CD4-positive, alpha-beta T cell treated with Interleukin-2 at 100 ng/mL for 4 hours (primary cell): ENCODE results near the gene SMYD3.

ENCODE experiments used
- DNase-seq: peaks from one replicate; pipeline ENCODE4 v3.0.0-alpha.2; 2020; ENCODE audit warnings: low spot score

Gene SMYD3

GRCh38 chr1:246304484-246305259 lies 202.4 kb downstream of the SMYD3 start:
- no peak for DNase-seq

DNA sequence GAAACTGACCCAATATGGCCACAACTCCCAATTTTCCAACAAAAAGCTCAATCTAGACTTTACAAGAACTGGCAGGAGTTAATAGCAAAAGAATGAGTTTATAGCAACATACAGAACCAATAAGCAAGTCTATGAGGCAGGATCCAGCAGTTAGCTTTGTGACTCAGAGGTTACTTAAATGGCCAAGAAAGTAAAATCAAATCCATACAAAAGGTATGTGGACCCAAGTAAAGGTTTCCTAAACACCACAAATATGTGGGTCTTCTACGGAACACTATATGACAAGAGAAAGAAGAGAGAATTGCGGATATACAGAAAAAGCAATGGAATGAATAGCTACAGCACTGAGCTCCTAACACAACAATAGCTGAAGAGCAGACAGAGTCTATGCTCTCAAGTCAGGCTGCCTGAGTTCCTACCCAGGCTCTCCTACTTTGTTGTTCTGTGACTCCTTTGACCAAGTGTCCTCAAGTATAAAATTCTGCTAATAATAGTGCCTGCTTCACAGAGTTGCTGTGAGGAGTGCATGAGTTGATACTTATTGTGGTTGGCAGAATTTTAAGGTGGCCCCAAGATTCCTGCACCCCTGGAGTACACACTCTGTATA lies 204.3 kb downstream of the SMYD3 start:
- no peak for DNase-seq

DNA sequence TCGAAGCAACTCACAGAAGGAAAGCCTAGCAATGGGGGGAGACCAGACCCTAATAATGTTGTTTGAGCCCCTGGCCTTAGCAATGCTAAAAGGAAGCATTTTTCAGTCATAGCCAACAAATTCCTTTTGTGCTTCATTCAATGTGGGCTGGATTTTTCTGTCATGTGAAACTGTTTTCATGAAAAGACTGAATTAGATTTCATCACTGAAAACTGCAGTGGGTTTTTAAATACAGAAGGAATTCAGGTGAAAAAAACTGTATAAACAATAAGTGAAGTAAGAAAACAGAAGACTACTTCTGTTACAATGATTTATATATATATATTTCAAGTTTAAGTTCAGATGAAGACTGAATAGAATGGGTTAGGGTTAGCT lies 204.8 kb downstream of the SMYD3 start:
- no peak for DNase-seq

GRCh38 chr1:246301553-246302250 lies 205.4 kb downstream of the SMYD3 start:
- no peak for DNase-seq

DNA sequence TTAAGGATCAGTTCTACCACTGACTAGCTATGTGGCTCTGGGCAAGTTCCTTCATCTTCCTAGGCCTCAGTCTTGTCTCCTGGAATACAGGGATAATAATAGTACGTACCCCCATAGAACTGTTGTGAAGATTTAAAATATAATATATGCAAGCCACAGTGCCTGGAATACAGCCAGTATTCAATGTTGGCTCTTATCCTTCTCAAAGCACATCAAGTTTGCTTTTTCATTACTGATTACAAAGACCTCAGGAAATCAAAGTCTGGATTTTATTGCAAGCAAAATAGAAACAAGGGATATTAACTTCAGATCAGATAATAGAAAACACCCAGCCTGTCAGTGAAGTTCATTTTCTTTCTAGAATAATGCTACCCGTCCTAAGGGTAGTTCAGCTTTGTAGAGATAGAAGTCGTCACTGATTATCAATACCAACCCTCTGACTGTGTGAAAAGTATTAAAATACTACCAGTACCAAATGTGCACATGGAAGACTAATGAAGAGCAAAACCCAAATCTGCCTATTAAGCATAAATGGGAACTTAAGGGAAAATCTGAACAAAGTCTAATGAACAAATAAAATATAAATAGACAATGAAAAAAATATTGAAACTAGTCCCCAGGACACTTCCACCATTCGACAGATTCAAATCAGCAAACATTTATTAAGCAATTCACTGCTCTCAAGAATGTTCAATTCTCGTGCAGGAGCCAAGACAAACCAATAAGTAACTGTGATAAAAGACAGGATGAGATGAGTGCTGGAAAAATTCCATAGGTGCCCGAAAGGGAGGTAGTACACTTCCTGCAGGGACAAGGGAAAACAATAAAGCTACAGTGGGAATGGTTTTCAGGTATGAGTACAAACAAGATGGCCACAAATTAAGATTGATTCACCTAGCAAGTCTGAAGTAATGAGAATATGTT lies 206.2 kb downstream of the SMYD3 start:
- no peak for DNase-seq

DNA sequence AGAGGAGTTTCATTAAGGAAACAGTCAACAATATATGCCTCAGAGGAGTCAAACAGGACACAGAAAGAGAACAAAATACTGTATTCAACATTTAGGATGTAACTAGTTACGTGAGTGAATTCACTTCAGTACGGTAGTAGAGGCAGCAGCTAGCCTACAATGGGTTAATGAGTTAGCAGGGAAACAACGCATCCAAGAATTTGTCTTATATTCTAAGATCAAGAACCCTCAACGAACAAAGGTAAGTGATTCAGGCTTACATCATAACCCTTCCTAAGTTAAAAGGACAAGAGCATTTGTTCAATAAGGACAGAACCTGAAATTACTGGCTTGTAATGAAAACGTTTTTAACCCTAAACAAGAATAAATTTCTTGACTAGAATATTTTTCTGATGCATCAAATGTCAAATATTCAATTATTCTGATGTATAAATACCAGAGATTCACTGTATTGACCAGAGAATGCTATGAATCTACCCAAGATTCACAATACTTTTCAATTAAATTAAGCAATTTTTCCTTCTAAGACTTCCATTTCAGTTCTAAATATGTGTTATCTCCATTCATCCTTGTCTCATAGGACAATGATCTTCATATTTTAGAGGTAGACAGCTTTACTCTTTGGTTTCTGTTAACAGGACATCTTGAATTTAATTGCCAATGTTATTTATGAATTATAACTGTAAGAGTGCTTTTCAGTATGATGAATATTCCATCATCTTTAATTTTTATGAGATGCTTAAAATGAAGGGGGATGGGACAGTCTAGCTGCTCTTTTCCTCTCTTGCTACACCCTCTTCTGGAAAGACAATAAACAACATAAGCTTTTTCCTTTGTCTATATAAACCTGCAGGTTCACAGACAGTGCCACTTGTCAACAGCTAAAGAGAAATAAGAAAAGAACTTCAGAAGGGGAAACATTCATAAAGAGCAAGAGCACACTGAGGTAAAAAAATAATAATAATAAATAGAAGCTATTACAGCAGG lies 209.5 kb downstream of the SMYD3 start:
- no peak for DNase-seq

GRCh38 chr1:246295968-246296367 lies 211.1 kb downstream of the SMYD3 start:
- DNase-seq = no peak

DNA sequence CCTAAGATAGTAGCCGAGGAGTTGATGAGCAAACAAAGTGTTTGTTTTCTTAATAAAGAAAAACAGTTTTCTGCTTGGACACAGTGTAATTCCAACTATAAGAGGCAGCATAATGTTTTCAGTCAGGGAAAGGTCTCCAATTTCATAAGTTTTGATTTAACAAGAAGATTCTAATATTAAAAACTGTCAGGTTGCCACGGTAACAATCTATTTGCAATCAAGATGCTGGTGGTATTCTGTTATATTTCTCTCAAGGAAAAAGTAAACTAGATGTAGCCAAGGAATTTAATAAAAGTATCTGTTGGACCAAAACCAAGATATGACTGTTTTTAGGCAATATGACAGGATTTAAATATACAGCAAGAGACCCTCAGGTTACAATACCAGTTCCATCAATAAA lies 211.7 kb downstream of the SMYD3 start:
- no peak for DNase-seq

GRCh38 chr1:246294263-246294662 lies 212.8 kb downstream of the SMYD3 start:
- DNase-seq = no peak

DNA sequence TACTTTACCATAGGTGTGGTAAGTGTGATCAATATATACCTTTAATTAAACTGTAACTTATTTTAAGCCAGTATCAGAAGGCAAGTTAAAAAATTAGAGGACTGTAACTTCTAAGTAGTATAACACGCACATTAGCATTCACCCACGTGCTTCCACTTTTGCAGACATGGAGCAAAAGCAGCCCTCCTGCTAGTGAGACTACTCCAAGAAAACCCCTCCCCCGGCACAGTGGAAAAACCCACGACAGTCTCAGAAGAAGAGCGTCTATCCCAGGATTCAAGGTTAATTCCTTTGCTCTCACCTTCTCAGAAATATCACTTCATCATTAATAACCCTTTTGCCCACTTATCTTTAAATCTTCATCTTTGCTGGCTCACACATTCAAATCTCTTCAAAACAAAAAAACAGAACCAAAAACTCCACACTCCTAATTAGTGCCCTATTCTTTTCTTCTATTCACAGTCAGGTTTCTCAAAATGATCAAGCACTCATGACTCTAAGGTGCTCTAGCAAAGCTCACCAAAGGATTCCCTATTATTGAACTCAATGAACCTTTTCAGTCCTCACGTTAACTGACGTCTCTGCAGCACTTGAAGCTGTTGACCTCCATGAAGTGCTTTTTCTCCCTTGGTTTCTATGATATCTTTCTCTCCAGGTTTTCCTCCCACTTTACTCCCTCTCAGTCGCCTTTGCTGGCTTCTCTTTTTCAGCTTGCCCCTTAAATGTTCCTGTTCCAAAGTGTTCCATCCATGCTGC lies 213.5 kb downstream of the SMYD3 start:
- DNase-seq = no peak

DNA sequence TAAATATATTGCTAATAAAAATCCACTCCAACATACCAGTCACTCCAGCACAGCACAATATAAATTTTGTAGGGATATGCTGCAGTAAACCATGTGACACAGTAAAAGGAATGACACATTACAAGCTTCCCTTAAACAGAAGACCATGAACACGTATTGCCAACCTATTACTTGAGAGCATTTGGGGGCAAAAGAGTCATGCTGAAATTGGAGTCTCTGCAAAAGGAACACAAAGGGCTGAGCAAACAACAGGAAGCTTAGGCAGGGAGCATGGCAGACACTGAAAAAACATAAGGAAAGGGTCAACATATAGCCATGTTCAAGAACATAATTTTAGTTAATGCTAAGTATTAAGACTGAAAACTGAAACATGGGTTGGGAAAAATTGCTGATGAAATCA lies 214.5 kb downstream of the SMYD3 start:
- DNase-seq = no peak

DNA sequence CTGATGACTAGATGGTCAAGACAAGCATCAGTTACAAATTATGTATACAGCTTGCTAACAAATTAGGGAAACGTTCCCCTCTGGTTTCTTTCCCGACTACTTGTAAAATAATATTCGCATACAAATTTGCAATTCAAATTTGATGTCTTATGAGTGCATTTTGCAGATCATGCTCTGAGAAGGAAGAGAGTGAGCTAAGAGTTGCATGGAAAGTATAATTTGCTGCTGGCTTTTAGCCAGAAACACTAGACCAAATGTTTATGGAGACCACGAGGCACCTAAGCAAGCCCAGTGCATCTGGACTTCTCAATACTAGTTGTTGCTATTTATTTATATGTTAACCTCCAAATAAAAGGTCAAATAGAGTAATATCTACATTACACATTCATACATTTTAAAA lies 216.0 kb downstream of the SMYD3 start:
- no peak for DNase-seq

DNA sequence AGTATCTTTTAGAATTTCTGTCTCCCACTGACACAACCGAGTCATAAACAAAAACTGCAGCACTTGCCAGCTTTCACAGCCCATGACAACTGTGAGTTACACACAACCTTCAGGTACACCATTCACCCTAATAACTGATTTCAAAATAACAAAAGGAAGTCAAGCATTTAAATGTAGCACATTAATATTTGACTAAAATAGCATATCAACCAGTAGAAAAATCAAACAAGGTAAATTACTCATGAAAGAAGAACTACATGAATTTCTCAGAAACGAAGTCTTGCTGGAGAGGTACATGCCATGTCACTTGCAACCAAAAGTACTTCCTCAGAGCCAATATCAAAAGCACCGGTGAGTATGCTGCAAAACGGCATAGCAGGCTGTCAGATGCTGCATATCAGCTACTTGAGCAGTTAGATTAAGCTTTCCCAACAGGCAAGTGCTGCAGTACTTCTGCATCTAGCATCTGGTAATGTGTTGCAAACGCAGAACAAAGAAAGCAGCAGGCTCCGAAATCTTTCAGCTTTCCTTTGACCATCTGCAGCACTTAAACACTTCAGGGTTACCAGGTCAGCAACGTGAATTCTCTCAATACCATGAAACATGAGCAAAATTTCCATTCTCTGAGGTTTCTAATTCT lies 223.2 kb downstream of the SMYD3 start:
- no peak for DNase-seq

GRCh38 chr1:246281639-246282038 lies 225.4 kb downstream of the SMYD3 start:
- DNase-seq = no peak

DNA sequence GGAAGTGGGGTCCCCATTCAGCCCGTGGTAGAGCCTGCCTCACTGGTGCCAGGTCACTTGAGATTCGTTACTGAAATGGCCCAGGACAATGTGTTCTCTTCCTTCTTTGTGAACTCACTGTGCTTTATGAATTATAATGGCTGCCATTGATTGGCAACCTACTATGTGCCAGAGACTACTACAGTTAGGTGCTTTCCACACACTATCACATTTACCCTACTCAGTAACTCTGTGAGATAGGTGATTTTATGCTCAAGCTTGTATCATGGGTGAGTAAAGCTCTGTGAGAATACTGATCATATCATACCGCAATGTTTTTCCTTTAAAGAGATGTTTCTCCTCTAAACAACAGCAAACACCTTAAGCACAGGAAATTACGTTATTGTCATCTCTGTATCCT lies 225.9 kb downstream of the SMYD3 start:
- DNase-seq = no peak

DNA sequence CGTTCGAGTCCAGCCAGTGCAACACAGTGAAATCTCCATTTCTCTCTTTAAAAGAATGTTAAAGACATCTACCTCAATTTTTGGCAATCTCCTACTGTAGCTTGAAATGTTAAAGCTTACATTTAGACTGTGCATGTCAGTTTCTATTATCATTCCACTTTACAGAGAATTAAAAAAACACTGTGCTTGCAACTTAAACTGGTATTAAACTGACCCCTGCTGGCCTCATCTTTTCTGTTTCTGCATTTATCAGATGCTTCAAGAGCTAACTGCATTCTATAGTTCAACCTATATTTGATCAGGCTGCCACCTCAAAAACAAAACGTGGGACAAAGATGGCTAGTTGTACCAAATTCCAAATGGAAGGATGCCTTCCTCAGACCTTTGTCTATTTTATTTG lies 226.5 kb downstream of the SMYD3 start:
- no peak for DNase-seq

DNA sequence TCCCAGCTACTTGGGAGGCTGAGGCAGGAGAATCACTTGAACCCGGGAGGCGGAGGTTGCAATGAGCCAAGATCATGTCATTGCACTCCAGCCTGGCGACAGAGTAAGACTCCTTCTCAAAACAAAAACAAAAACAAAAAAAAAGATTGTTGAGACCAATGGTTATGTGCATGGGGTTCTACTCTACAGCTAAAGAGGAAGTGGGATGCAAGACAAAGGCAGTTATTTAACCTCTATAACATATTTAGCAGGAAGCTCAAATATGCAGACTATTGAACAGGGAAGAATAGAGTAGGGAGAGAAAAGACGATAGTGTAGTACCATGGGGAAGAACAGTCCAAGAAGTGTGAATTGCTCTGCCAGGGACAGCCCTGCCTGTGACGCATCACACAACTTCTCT lies 227.7 kb downstream of the SMYD3 start:
- no peak for DNase-seq

DNA sequence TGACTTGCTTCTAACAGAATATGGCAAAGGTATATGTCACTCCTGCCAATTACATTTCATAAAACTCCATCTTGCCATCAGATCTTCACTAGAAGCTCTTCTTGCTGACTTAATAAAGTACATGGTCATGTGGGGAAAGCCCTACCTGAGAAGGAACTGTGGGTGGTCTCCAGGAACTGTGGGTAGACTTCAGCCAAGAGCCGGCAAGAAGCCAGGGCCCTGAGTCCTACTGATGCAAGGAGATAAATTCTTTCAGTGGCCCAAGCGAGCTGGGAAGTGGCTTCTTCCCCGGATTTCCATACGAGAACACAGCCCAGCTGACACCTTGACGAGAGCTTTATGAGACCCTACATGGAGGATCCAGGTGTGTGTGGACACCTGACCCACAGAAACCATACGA lies 228.7 kb downstream of the SMYD3 start:
- no peak for DNase-seq

DNA sequence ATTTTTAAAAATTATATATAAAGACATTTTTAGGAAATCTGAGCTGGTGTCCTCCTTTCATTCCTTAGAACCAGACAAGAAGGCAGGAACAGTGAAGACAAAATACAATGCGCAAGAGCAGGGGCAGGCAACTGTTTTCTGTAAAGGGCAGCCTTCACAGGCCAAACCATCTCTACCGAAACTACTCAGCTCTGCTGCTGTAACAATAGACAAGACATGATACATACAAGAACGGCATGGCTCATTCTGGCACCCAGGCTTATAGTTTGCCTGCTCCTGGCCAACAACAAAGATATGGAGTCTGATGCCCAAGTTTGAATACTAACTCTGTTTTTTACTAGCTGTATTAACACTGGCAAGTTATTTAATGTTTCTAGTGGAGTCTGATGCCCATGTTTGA lies 232.0 kb downstream of the SMYD3 start:
- no peak for DNase-seq

- DNase-seq = no peak
These were observed 232.9 kb downstream of the SMYD3 start for GRCh38 chr1:246274186-246274585.
